SK-N-SH (cell line): Measurements from ENCODE around the gene DRC3.

ENCODE experiments used
- GABPA ChIP-seq: IDR thresholded peaks from 2 replicates; pipeline ENCODE4 v1.4.0; 2012; ENCODE audit warnings: low read depth, mild to moderate bottlenecking
- POLR2AphosphoS5 ChIP-seq: IDR thresholded peaks from 2 replicates; pipeline ENCODE4 v1.6.1; 2012; ENCODE audit warnings: low read depth, low read length

DNA sequence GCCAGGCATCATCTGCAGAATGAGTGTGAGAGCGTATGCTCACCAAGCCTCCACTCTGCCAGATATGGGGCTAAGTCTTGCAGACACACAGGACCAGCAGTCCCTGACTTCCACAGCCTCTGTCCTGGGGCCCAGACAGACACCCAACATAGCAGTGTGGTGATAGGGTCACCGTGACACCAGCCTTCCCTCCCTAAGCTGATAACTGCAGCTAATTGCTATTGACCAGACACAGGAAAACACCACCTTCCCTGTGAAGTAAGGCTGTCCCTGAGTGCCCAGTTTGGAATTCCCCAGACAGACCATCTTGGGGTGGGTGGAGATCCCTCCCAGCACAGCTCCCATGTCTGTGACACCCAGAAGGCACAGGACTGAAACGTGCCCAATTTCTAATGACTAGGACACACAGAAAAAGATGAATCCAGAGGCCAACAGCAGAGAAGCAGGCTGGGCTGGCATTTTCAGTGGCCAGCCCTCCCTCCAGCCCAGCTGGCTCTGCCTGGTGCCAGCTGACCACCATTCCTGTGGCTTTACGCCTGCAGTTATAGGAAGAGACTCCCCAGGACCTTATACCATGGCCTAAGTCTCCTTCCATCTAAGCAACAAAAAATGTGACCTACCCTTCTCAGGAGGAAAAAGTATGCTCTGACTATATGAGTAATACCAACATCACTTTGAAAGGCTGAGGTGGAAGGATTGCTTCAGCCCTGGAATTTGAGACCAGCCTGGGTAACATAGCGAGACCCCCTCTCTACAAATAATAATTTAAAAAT lies 36.0 kb downstream of the DRC3 start:
- TF ChIP-seq POLR2AphosphoS5 (no peak), GABPA (no peak)
